ENCODE measurements around the gene DEFB124.
"Not testable (repeated sequence)": the region's sequence is repeated elsewhere in the genome, so short reads cannot be mapped to it uniquely, and the experiment has no call there.

Gene DEFB124

GRCh38 chr20:31488115-31488514 lies 13.2 kb upstream of the DEFB124 start:
- DNase-seq (ENCODE audit: low read depth in 3 of 3) = no peak

GRCh38 chr20:31485450-31486339 lies 10.8 kb upstream of the DEFB124 start:
- DNase-seq (ENCODE audit: low read depth in 3 of 3) = no peak

GRCh38 chr20:31484001-31484400 lies 9.1 kb upstream of the DEFB124 start:
- no peak for DNase-seq (ENCODE audit: low read depth in 3 of 3)

- no peak for DNase-seq (ENCODE audit: low read depth in 3 of 3)
Observed at GRCh38 chr20:31476643-31477215, 1.8 kb upstream of the DEFB124 start.

GRCh38 chr20:31476294-31476585 lies 1.3 kb upstream of the DEFB124 start:
- DNase-seq (ENCODE audit: low read depth in 3 of 3) = no peak

- DNase-seq (ENCODE audit: low read depth in 3 of 3) = no peak
Observed at GRCh38 chr20:31475472-31476293, 756 bp upstream of the DEFB124 start.

GRCh38 chr20:31474097-31474436 lies 860 bp downstream of the DEFB124 start:
- no peak for DNase-seq (ENCODE audit: low read depth in 3 of 3)

GRCh38 chr20:31473331-31474096 lies 1.4 kb downstream of the DEFB124 start:
- DNase-seq (ENCODE audit: low read depth in 3 of 3) = no peak

- DNase-seq (ENCODE audit: low read depth in 3 of 3) = no peak
Observed at GRCh38 chr20:31472395-31473330, 2.3 kb downstream of the DEFB124 start.

GRCh38 chr20:31470946-31471345 lies 4.0 kb downstream of the DEFB124 start:
- not testable (repeated sequence) for DNase-seq (ENCODE audit: low read depth in 3 of 3)

GRCh38 chr20:31454361-31454760 lies 20.6 kb downstream of the DEFB124 start:
- no peak for DNase-seq (ENCODE audit: low read depth in 3 of 3)

GRCh38 chr20:31452575-31452974 lies 22.4 kb downstream of the DEFB124 start:
- DNase-seq (ENCODE audit: low read depth in 3 of 3) = no peak

GRCh38 chr20:31449511-31450414 lies 25.2 kb downstream of the DEFB124 start:
- DNase-seq (ENCODE audit: low read depth in 3 of 3) = no peak

GRCh38 chr20:31446084-31446819 lies 28.7 kb downstream of the DEFB124 start:
- no peak for DNase-seq (ENCODE audit: low read depth in 3 of 3)

GRCh38 chr20:31440012-31440659 lies 34.8 kb downstream of the DEFB124 start, which contains the start of gene DEFB123:
DEFB123 (plus strand) TSS chr20:31440632; CDS start chr20:31440699, 67 bp downstream.
- DNase-seq (ENCODE audit: low read depth in 3 of 3) = no peak

- no peak for DNase-seq (ENCODE audit: low read depth in 3 of 3)
Observed at GRCh38 chr20:31430568-31431115, 44.3 kb downstream of the DEFB124 start.

- DNase-seq (ENCODE audit: low read depth in 3 of 3) = not testable (repeated sequence)
Observed at GRCh38 chr20:31427576-31427975, 47.4 kb downstream of the DEFB124 start.

All from stimulated activated CD4-positive, alpha-beta T cell treated with anti-CD3 and anti-CD28 coated beads, TNF-alpha, amount 100 ng/mL, for 4 hours (primary cell).